B cell (primary cell): Measurements from ENCODE around the gene LBX2. TPM values are rescaled to one million over a fixed set of nuclear protein-coding genes. Genes with fewer than 3 reads are reported as not detected.

Source experiments
- ATAC-seq: fragments of 200-7000 bp; cut with Tn5 transposase; one replicate; pipeline ENCODE4 v1.10.0; 2021; ENCODE audit warnings: low read depth, mild to moderate bottlenecking, moderate number of reproducible peaks, moderate library complexity
- CTCF ChIA-PET: fragments of 350-600 bp; sonication (Branson Sonifier 250); formaldehyde crosslinking; loops from one replicate; lab custom pipeline; 2021; ENCODE audit warnings: antibody characterized with exemption, inconsistent platforms; lab: Charles Lee
- POLR2A ChIA-PET: fragments of 350-600 bp; sonication (Branson Sonifier 250); formaldehyde crosslinking; loops from one replicate; lab custom pipeline; 2021; ENCODE audit warnings: antibody characterized with exemption; lab: Charles Lee
- DNase-seq: peaks from one replicate; pipeline ENCODE4 v3.0.0; 2013
- H2AFZ ChIP-seq: 2 replicates; pipeline ENCODE4 v1.6.1; 2012; ENCODE audit warnings: mild to moderate bottlenecking, low read depth, low read length; ENCODE audit not compliant: insufficient read depth, poor library complexity, severe bottlenecking
- H3K27ac ChIP-seq, 2 donors: 1 replicate in 1 of 2; 2 replicates in 1 of 2; pipeline ENCODE4 v1.5.1; 2012 to 2013; ENCODE audit warnings: low read length in 2 of 2, mild to moderate bottlenecking in 2 of 2, moderate library complexity in 1 of 2
- H3K27me3 ChIP-seq, 4 experiments: fragments of 200-600 bp in 1 of 4; sonication (generic) in 1 of 4; replicated peaks in 1 of 4; 1 replicate in 2 of 4; 2 replicates in 2 of 4; pipeline versions ENCODE4 v1.6.1 to v1.7.0; 2013 to 2016; ENCODE audit warnings: low read length in 3 of 4, mild to moderate bottlenecking in 2 of 4, mixed read lengths in 1 of 4, moderate library complexity in 1 of 4; ENCODE audit not compliant: insufficient read depth in 4 of 4, control insufficient read depth in 3 of 4; ENCODE audit errors: control extremely low read depth in 1 of 4
- H3K36me3 ChIP-seq, 2 experiments: replicated peaks in 1 of 2; 1 replicate in 1 of 2; 2 replicates in 1 of 2; pipeline versions ENCODE4 v1.6.1 to v1.7.1; 2013; ENCODE audit warnings: low read length in 1 of 2; ENCODE audit not compliant: insufficient read depth in 2 of 2, control insufficient read depth in 1 of 2; ENCODE audit errors: control extremely low read depth in 1 of 2, extremely low read depth in 1 of 2
- H3K4me1 ChIP-seq, 2 donors: fragments of 200-600 bp in 1 of 2; sonication (generic) in 1 of 2; 1 replicate in 1 of 2; 2 replicates in 1 of 2; pipeline versions ENCODE4 v1.5.1 to v1.6.1; 2013 to 2017; ENCODE audit warnings: low read length in 2 of 2; ENCODE audit not compliant: control insufficient read depth in 2 of 2, insufficient read depth in 2 of 2
- H3K4me2 ChIP-seq: replicated peaks from 2 replicates; pipeline ENCODE3; 2012; ENCODE audit warnings: mild to moderate bottlenecking, low read depth, low read length; ENCODE audit not compliant: poor library complexity, severe bottlenecking
- H3K4me3 ChIP-seq, 5 experiments: fragments of 200-600 bp in 1 of 5; sonication (generic) in 1 of 5; 1 replicate in 3 of 5; 2 replicates in 2 of 5; pipeline versions ENCODE4 v1.5.1 to v1.7.0; 2011 to 2016; ENCODE audit warnings: low read length in 4 of 5, mild to moderate bottlenecking in 4 of 5, low read depth in 2 of 5, control low read depth in 1 of 5, moderate library complexity in 1 of 5; ENCODE audit not compliant: insufficient read depth in 1 of 5; ENCODE audit errors: control extremely low read depth in 1 of 5, extremely low read depth in 1 of 5
- H3K79me2 ChIP-seq: fragments of 200-600 bp; sonication (generic); one replicate; pipeline ENCODE4 v1.6.0; 2016; ENCODE audit warnings: low read length; ENCODE audit not compliant: control insufficient read depth, insufficient read depth
- H3K9ac ChIP-seq: fragments of 200-600 bp; sonication (generic); 2 replicates; pipeline ENCODE4 v1.6.1; 2017; ENCODE audit warnings: mild to moderate bottlenecking, low read length, moderate library complexity
- H3K9me3 ChIP-seq, 3 donors: one replicate each; pipeline versions ENCODE4 v1.6.1 to v1.7.1; 2013; ENCODE audit warnings: low read length in 2 of 3; ENCODE audit not compliant: control insufficient read depth in 2 of 3, insufficient read depth in 1 of 3; ENCODE audit errors: control extremely low read depth in 1 of 3
- H4K20me1 ChIP-seq: 2 replicates; pipeline ENCODE4 v1.6.0; 2012; ENCODE audit warnings: mild to moderate bottlenecking, low read length; ENCODE audit not compliant: insufficient read depth, control insufficient read depth, poor library complexity, severe bottlenecking
- H3K27ac Mint-ChIP-seq: one replicate; pipeline ENCODE4 v1.8.0; 2021; ENCODE audit warnings: mixed read lengths
- H3K27me3 Mint-ChIP-seq: one replicate; pipeline ENCODE4 v1.8.0; 2021; ENCODE audit warnings: mixed read lengths
- H3K4me1 Mint-ChIP-seq: one replicate; pipeline ENCODE4 v1.8.0; 2021; ENCODE audit warnings: mixed read lengths
- H3K4me3 Mint-ChIP-seq: one replicate; pipeline ENCODE4 v1.8.0; 2021; ENCODE audit warnings: mixed read lengths
- H3K9me3 Mint-ChIP-seq: one replicate; pipeline ENCODE4 v1.8.0; 2022; ENCODE audit warnings: mixed read lengths; ENCODE audit not compliant: insufficient read depth
- CTCF ChIP-seq: fragments of 200-600 bp; IDR thresholded peaks from one replicate; pipeline ENCODE4 v1.8.0; 2022; ENCODE audit warnings: antibody characterized with exemption, mild to moderate bottlenecking
- EZH2 ChIP-seq: IDR thresholded peaks from 2 replicates; pipeline ENCODE4 v1.6.1; 2012; ENCODE audit warnings: borderline replicate concordance, low read depth, mild to moderate bottlenecking, moderate library complexity, low read length; ENCODE audit not compliant: insufficient read depth, poor library complexity, severe bottlenecking
- whole genome bisulfite sequencing: methylation state at CpG from one replicate; pipeline ENCODE4 v1.1.5; 2013; ENCODE audit warnings: missing lambda C conversion rate; ENCODE audit not compliant: insufficient coverage; 5-methylcytosine and 5-hydroxymethylcytosine counted together
- intact Hi-C: fragments of 100-400 bp; cut with micrococcal nuclease; formaldehyde crosslinking; loops from one replicate; pipeline ENCODE4 v1.10.0; 2022
- polyA plus RNA-seq: library from polyadenylated mRNA; depleted of rRNA; stranded (reverse); fragments of >200 nt; gene quantifications from 2 replicates; pipeline ENCODE4 v1.2.3, GENCODE V29; 2012
- total RNA-seq, 2 donors: library from RNA; stranded (reverse); fragments of 120-200 nt in 1 of 2; gene quantifications; 1 replicate in 1 of 2; 2 replicates in 1 of 2; pipeline versions ENCODE4 v1.2.3 to v1.2.4, GENCODE V29; 2013 to 2022

The LBX2 gene
- total and polyA plus RNA-seq, 2 donors (not counting 1 experiment from before 2014, with no cell fraction given), result 1.1 to 2.0 TPM

GRCh38 chr2:74462054-74462785 is 37.2 kb downstream of the LBX2 start:
- CTCF ChIA-PET, result no interaction called here
- peaks cover 44% of the 10 kb centered on the region for H3K79me2 ChIP-seq
- TF ChIP-seq EZH2 (no peak), CTCF (no peak)
- Mint-ChIP-seq H3K27me3 (no peaks in the 10 kb centered on the region), H3K4me1 (peaks cover 43% of the 10 kb centered on the region), H3K9me3 (no peaks in the 10 kb centered on the region), H3K4me3 (no peak overlapping the region), H3K27ac (peak overlapping the region; percentile 65)
- H4K20me1 ChIP-seq, result peaks cover 16% of the 10 kb centered on the region
- no peak overlapping the region for H3K4me2 ChIP-seq
- intact Hi-C loops, result no loop called here
- no peak overlapping the region for H2AFZ ChIP-seq
- POLR2A ChIA-PET, result interaction anchor here (0.5 to 0.6 kb wide), 2 partner anchors 12 to 281 kb away, joined by 3 to 8 read pairs; no protein-coding TSS in a partner anchor
- no peaks in the 10 kb centered on the region for H3K9me3 ChIP-seq
- H3K9ac ChIP-seq, result no peak overlapping the region
- ATAC-seq (no peak), DNase-seq (peak; percentile 13)
- no peak overlapping the region for H3K27ac ChIP-seq
- H3K4me1 ChIP-seq, result peaks cover 20 to 29% of the 10 kb centered on the region in 2 donors
- H3K4me3 ChIP-seq, result no peak overlapping the region
- H3K27me3 ChIP-seq, result no peaks in the 10 kb centered on the region
- peaks cover 0 to 20% of the 10 kb centered on the region in 2 experiments for H3K36me3 ChIP-seq
- 97% methylated on average over 16 of the region's 20 CpGs for WGBS
